ENCODE measurements around the gene DNAI1.

- TF ChIP-seq CTCF (IDR thresholded peaks at IDR 0.05; ENCODE audit: insufficient read depth, low read depth, low read length) (no peak), EZH2 (IDR thresholded peaks at IDR 0.05; ENCODE audit: insufficient read depth, low read length) (no peak)
Measured at GRCh38 chr9:34512131-34513078, 53.8 kb downstream of the DNAI1 start.

Data from astrocyte (in vitro differentiated cells and primary cell).